A549 (cell line): ENCODE data around the gene FBRSL1.

ENCODE experiments used
- EP300 ChIP-seq, 2 experiments: fragments of >200 bp; sonication (Bioruptor Twin); formaldehyde crosslinking; IDR thresholded peaks; 2 replicates in 1 of 2; 3 replicates in 1 of 2; pipeline ENCODE4 v1.6.1; 2016 to 2017
- HDAC2 ChIP-seq: fragments of 200-600 bp; sonication (generic); IDR thresholded peaks from 2 replicates; pipeline ENCODE4 v1.6.1; 2016
- JUNB ChIP-seq: fragments of >200 bp; sonication (Bioruptor Twin); formaldehyde crosslinking; IDR thresholded peaks from 2 replicates; pipeline ENCODE4 v1.6.1; 2016
- POLR2A ChIP-seq: IDR thresholded peaks from 2 replicates; pipeline ENCODE4 v1.6.1; 2012; ENCODE audit warnings: mild to moderate bottlenecking, low read length
- RFX5 ChIP-seq: fragments of 450-650 bp; IDR thresholded peaks from 2 replicates; pipeline ENCODE4 v1.7.1; 2014; ENCODE audit warnings: antibody characterized with exemption, mild to moderate bottlenecking, moderate library complexity
- ZFP36 ChIP-seq: fragments of 450-650 bp; IDR thresholded peaks from 2 replicates; pipeline ENCODE4 v1.6.1; 2014; ENCODE audit warnings: borderline replicate concordance; ENCODE audit not compliant: partially characterized antibody
- TF ChIP-seq, protein P1 (sequence below): fragments of >200 bp; sonication (Bioruptor Twin); formaldehyde crosslinking; IDR thresholded peaks from 3 replicates; pipeline ENCODE4 v1.6.1; 2016
- TF ChIP-seq, protein P2 (sequence below): fragments of >200 bp; sonication (Bioruptor Twin); formaldehyde crosslinking; IDR thresholded peaks from 3 replicates; pipeline ENCODE4 v1.5.1; 2016
- TF ChIP-seq, protein P3 (sequence below): IDR thresholded peaks from 2 replicates; pipeline ENCODE4 v1.6.1; 2012

DNA sequence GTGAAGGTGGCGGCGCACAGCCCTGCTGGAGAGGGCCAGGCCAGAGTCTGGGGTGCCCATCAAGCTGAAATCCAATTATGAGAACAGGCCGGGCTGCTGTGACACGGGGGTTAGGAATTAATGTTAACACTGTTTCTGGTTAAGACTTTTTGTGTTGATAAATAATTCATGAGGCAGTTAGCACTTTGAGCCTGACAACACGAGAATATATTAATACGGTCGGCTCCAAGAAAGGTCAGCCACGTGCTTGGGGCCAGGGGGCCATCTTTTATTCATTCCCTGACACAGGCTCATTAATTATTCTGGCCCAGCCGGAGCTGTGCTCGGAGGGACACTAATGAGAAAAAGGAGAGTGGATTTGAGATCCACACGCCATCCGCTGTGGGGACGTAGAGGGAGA lies 45.1 kb downstream of the FBRSL1 start:
- TF ChIP-seq, protein P1, sequence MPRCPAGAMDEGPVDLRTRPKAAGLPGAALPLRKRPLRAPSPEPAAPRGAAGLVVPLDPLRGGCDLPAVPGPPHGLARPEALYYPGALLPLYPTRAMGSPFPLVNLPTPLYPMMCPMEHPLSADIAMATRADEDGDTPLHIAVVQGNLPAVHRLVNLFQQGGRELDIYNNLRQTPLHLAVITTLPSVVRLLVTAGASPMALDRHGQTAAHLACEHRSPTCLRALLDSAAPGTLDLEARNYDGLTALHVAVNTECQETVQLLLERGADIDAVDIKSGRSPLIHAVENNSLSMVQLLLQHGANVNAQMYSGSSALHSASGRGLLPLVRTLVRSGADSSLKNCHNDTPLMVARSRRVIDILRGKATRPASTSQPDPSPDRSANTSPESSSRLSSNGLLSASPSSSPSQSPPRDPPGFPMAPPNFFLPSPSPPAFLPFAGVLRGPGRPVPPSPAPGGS = no peak
- TF ChIP-seq, protein P2, sequence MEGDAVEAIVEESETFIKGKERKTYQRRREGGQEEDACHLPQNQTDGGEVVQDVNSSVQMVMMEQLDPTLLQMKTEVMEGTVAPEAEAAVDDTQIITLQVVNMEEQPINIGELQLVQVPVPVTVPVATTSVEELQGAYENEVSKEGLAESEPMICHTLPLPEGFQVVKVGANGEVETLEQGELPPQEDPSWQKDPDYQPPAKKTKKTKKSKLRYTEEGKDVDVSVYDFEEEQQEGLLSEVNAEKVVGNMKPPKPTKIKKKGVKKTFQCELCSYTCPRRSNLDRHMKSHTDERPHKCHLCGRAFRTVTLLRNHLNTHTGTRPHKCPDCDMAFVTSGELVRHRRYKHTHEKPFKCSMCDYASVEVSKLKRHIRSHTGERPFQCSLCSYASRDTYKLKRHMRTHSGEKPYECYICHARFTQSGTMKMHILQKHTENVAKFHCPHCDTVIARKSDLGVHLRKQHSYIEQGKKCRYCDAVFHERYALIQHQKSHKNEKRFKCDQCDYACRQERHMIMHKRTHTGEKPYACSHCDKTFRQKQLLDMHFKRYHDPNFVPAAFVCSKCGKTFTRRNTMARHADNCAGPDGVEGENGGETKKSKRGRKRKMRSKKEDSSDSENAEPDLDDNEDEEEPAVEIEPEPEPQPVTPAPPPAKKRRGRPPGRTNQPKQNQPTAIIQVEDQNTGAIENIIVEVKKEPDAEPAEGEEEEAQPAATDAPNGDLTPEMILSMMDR = no peak
- TF ChIP-seq HDAC2 (no peak), ZFP36 (no peak), EP300 (IDR thresholded peaks at IDR 0.05) (no peak), POLR2A (no peak), RFX5 (no peak), JUNB (no peak)
- TF ChIP-seq, protein P3, sequence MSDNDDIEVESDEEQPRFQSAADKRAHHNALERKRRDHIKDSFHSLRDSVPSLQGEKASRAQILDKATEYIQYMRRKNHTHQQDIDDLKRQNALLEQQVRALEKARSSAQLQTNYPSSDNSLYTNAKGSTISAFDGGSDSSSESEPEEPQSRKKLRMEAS = no peak
